Stimulated activated CD4-positive, alpha-beta T cell treated with anti-CD3 and anti-CD28 coated beads, Interleukin-12 subunit alpha, Interleukin-12 subunit beta, amount 100 ng/mL, for 24 hours (primary cell): ENCODE results near the gene NQO1.

ENCODE experiments used
- DNase-seq, 2 experiments: peaks; one replicate each; pipeline ENCODE4 v3.0.0-alpha.2; 2020; ENCODE audit warnings: low read depth in 2 of 2

Gene NQO1

GRCh38 chr16:69706256-69706974 is 19.9 kb downstream of the NQO1 start:
- no peak for DNase-seq

- DNase-seq = no peak
These were observed 22.7 kb downstream of the NQO1 start for GRCh38 chr16:69703638-69704037.

DNA sequence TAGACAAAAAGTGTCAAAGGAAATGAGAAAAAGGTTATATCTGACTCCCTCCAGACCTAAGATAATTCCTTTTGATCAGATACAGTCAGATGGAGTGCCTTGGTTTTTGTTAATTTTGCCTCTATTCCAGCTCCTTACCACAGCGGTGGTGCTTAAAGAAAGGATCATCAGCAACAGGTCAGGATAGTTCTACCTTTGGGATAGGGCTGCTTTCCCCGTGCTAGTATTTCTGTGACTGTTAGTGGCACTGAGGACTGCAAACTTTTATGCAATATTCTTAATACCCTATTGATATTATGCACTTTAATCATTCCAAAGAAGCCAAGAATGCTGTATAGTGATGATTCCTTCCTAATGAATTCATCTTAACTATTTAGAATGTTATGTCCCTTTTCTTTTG is 24.5 kb downstream of the NQO1 start:
- no peak for DNase-seq

DNA sequence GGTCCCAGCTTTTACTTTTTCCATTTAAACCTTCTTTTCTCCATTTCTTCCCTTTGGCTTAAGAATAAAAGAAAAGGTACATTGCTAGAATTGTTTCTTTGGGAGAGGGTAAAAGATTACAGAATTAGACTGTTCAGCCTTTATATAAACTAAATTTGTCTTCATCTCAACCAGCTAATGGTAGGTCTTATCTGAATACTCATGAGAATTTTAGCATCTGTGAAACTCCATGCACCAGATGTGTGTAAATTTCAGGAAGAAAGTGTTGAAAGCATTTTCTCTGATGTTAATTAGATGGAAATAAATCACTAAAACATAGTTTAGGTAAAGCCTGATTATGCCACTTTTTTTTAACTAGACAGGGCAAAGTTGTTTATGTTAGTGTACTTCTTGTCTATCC is 24.9 kb downstream of the NQO1 start:
- DNase-seq = no peak

- no peak for DNase-seq
These were observed 26.4 kb downstream of the NQO1 start for GRCh38 chr16:69699915-69700314.

GRCh38 chr16:69698404-69698803 is 28.0 kb downstream of the NQO1 start:
- no peak for DNase-seq

- DNase-seq = no peak
These were observed 32.4 kb downstream of the NQO1 start for GRCh38 chr16:69693916-69694315.

DNA sequence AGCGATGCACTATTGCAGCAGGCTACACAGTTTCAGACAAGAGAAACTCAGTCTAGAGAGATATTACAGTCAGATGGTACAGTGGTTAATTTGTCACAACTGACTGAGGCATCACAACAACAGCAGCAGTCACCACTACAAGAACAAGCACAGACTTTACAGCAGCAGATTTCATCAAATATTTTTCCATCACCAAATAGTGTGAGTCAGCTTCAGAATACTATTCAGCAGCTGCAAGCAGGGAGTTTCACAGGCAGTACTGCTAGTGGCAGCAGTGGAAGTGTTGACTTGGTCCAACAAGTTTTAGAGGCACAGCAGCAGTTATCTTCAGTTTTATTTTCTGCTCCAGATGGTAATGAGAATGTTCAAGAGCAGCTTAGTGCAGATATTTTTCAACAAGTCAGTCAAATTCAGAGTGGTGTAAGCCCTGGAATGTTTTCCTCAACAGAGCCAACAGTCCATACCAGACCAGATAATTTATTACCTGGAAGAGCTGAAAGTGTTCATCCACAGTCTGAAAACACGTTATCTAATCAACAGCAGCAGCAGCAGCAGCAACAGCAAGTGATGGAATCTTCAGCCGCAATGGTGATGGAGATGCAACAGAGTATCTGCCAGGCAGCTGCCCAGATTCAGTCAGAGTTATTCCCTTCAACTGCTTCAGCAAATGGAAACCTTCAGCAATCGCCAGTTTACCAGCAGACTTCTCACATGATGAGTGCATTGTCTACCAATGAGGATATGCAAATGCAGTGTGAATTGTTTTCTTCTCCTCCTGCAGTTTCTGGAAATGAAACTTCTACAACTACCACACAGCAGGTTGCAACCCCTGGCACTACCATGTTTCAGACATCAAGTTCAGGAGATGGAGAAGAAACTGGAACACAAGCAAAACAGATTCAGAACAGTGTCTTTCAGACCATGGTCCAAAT is 34.1 kb downstream of the NQO1 start:
- no peak for DNase-seq

DNA sequence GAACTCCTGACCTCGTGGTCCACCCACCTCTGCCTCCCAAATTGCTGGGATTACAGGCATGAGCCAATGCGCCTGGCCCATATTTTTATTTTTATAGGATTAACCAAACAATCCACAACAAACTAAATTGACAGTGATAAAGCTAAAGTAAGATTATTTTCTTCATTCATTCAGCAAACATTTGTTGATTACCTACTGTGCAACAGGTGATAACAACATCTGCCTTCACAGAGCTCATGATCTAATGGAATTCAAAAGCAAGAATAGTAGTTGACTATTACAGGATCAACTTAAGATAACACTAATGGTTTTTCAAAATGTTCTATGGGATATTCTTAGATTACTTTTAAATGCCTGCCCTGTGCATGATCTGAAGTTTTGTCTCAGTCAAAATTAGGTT is 37.8 kb downstream of the NQO1 start:
- DNase-seq = no peak

GRCh38 chr16:69680358-69680757 is 46.0 kb downstream of the NQO1 start:
- DNase-seq = no peak

- DNase-seq = no peak
These were observed 53.2 kb downstream of the NQO1 start for GRCh38 chr16:69672998-69673713.

DNA sequence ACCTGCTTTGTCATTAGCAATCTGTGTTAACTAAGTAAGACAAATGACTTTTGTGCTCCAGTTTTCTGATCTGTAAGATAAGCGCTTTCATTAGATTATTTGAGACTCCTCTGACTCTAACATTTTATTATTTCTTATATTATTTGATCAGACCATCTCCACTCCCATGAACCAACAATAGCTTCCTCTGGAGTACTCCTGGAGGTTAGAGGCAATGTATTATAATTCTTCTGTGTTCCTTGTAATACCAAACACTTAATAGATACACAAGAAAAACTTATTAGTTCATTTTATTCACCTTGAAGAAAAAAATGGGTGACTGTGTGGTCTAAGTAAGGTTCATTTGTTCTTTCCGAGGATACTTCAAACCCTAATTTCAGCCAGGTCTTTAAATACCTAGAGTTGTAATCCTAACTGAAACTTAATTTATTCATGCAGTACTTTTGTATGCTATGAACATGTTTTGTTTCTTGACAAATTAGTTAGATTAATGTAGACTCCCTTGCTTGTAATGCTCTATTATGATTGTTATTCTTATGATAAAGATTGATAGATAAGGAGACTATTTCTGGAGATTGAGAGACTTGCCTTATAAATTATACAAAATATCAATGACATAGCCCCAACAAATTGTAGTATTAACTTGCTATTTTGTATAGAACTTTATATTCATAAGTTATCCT is 53.9 kb downstream of the NQO1 start:
- no peak for DNase-seq

- no peak for DNase-seq
These were observed 56.8 kb downstream of the NQO1 start for GRCh38 chr16:69669577-69669976.

GRCh38 chr16:69663846-69664245 is 62.5 kb downstream of the NQO1 start:
- DNase-seq = no peak

- no peak for DNase-seq
These were observed 63.5 kb downstream of the NQO1 start for GRCh38 chr16:69662901-69663300.

DNA sequence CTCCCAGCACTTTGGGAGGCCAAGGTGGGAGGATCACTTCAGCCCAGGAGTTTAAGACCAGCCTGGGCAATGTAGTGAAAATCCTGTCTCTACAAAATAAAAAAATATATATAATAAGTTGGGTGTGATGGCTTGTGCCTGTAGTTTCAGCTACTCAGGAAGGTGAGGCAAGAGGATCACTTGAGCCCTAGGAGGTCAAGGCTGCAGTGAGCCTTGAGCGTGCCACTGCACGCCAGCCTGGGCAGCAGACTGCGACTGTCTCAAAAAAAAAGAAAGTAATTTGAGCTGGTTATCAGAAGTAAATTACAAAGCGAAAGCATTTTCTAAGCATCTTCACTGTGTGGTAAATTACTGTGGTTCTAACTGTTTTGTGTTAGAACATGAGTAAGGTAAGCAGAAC is 66.2 kb downstream of the NQO1 start:
- DNase-seq = no peak
